Measurements from ENCODE around the gene DCHS2.

DNA sequence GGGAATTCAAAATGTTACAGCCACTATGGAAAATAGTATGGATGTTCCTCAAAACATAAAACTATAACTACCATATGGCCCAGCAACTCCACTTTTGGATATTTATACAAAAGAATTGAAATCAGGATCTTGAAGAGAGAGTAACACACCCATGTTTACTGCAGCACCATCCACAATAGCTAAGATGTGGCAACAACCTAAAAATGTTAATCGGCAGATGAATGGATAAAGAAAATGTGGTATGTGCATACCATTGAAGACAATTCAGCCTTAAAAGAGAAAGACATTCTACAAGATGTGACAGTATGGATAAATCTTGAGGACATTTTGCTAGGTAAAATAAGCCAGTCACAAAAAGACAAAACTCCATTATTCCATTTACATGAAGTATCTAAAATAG, 171.9 kb downstream of the DCHS2 start:
- no peak for TF ChIP-seq POLR2A (IDR thresholded peaks at IDR 0.05; ENCODE audit: low read length)
- TF ChIP-seq GATA1 (IDR thresholded peaks at IDR 0.05; ENCODE audit: low read depth, low read length): no peak
